ENCODE results near the gene ZSWIM3. TPM values are rescaled to one million over a fixed set of nuclear protein-coding genes. Genes with fewer than 3 reads are reported as not detected.

Gene ZSWIM3
- total RNA-seq, 1 experiment from 2014 or later, result 1.4 TPM

DNA sequence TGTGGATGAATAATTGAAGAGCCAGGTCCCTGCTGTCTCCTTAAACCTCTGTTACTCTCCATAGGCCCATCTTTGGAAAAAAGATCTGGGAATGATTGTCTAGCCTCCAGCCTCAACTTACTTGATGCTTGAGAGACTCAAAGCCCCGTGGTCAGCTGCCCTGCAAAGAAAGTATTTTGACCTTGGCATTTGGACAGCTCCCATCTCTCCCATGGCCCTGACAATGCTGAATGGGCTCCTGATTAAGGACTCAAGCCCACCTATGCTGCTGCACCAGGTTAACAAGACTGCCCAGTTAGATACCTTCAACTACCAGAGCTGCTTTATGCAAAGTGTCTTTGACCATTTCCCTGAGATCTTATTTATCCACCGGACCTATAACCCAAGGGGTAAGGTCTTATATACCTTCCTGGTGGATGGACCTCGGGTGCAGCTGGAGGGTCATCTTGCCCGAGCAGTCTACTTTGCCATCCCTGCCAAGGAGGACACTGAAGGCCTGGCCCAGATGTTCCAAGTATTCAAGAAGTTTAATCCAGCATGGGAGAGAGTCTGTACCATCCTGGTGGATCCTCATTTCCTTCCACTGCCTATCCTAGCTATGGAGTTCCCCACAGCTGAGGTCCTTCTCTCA is 25.2 kb downstream of the ZSWIM3 start:
- no peaks in the 10 kb centered on the region for H3K9me3 Mint-ChIP-seq (ENCODE audit: unreplicated experiment)
- intact Hi-C loops (cut with micrococcal nuclease), result loop anchor here (10.0 kb wide), 1 partner anchor 48 kb away; the partner anchor contains the start of gene SNX21
- no peak for DNase-seq (ENCODE audit: unreplicated experiment)
- peaks cover 21% of the 10 kb centered on the region for H3K4me1 Mint-ChIP-seq (ENCODE audit: insufficient read depth, unreplicated experiment)
- CTCF ChIA-PET, result interaction anchor here (0.6 to 3.0 kb wide), 8 partner anchors 9 to 105 kb away, joined by 3 to 15 read pairs (median 5); partner anchors contain the start of genes CTSA and NEURL2
- no peak overlapping the region for H3K27ac Mint-ChIP-seq (ENCODE audit: low read depth, unreplicated experiment)
- H3K36me3 Mint-ChIP-seq (ENCODE audit: insufficient read depth, unreplicated experiment), result peaks cover 11% of the 10 kb centered on the region
- H3K27me3 Mint-ChIP-seq (ENCODE audit: insufficient read depth, unreplicated experiment), result no peaks in the 10 kb centered on the region
- POLR2A ChIA-PET, result interaction anchor here (1.3 to 4.8 kb wide), 8 partner anchors 9 to 83 kb away, joined by 3 to 74 read pairs (median 27); partner anchors contain the start of genes ACOT8, CTSA, NEURL2 and PCIF1
- TF ChIP-seq, protein P1, sequence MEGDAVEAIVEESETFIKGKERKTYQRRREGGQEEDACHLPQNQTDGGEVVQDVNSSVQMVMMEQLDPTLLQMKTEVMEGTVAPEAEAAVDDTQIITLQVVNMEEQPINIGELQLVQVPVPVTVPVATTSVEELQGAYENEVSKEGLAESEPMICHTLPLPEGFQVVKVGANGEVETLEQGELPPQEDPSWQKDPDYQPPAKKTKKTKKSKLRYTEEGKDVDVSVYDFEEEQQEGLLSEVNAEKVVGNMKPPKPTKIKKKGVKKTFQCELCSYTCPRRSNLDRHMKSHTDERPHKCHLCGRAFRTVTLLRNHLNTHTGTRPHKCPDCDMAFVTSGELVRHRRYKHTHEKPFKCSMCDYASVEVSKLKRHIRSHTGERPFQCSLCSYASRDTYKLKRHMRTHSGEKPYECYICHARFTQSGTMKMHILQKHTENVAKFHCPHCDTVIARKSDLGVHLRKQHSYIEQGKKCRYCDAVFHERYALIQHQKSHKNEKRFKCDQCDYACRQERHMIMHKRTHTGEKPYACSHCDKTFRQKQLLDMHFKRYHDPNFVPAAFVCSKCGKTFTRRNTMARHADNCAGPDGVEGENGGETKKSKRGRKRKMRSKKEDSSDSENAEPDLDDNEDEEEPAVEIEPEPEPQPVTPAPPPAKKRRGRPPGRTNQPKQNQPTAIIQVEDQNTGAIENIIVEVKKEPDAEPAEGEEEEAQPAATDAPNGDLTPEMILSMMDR (IDR thresholded peaks at IDR 0.05; ENCODE audit: unreplicated experiment), result no peak
- H3K4me3 Mint-ChIP-seq (ENCODE audit: unreplicated experiment), result peak overlapping the region; percentile 97
- BruUV-seq (replicated peaks), result no TSS peak

DNA sequence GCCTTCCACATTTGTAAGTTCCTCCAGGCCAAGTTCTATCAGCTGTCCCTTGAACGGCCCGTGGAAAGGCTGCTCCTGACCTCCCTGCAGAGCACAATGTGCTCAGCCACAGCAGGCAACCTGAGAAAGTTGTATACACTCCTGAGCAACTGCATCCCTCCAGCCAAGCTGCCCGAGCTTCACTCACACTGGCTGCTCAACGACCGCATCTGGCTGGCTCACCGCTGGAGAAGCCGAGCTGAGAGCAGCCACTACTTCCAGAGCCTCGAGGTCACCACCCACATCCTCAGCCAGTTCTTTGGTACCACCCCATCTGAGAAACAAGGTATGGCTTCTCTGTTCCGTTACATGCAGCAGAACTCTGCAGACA is 25.7 kb downstream of the ZSWIM3 start:
- ChIA-PET CTCF (interaction anchor here (1.0 to 2.7 kb wide), 5 partner anchors 16 to 104 kb away, joined by 3 to 12 read pairs (median 4); no protein-coding TSS in a partner anchor), POLR2A (interaction anchor here (3.2 to 4.8 kb wide), 4 partner anchors 9 to 52 kb away, joined by 27 to 74 read pairs (median 40); partner anchors contain the start of genes ACOT8, CTSA, NEURL2 and PCIF1)
- Mint-ChIP-seq H3K4me3 (ENCODE audit: unreplicated experiment) (no peak overlapping the region), H3K27ac (ENCODE audit: low read depth, unreplicated experiment) (no peak overlapping the region), H3K36me3 (ENCODE audit: insufficient read depth, unreplicated experiment) (peaks cover 11% of the 10 kb centered on the region), H3K9me3 (ENCODE audit: unreplicated experiment) (no peaks in the 10 kb centered on the region), H3K4me1 (ENCODE audit: insufficient read depth, unreplicated experiment) (peaks cover 21% of the 10 kb centered on the region), H3K27me3 (ENCODE audit: insufficient read depth, unreplicated experiment) (no peaks in the 10 kb centered on the region)
- TF ChIP-seq, protein P1 (IDR thresholded peaks at IDR 0.05; ENCODE audit: unreplicated experiment), result no peak
- intact Hi-C loops (cut with micrococcal nuclease), result loop anchor here (10.0 kb wide), 1 partner anchor 48 kb away; the partner anchor contains the start of gene SNX21
- DNase-seq (ENCODE audit: unreplicated experiment), result no peak
- no TSS peak for BruUV-seq (replicated peaks)

DNA sequence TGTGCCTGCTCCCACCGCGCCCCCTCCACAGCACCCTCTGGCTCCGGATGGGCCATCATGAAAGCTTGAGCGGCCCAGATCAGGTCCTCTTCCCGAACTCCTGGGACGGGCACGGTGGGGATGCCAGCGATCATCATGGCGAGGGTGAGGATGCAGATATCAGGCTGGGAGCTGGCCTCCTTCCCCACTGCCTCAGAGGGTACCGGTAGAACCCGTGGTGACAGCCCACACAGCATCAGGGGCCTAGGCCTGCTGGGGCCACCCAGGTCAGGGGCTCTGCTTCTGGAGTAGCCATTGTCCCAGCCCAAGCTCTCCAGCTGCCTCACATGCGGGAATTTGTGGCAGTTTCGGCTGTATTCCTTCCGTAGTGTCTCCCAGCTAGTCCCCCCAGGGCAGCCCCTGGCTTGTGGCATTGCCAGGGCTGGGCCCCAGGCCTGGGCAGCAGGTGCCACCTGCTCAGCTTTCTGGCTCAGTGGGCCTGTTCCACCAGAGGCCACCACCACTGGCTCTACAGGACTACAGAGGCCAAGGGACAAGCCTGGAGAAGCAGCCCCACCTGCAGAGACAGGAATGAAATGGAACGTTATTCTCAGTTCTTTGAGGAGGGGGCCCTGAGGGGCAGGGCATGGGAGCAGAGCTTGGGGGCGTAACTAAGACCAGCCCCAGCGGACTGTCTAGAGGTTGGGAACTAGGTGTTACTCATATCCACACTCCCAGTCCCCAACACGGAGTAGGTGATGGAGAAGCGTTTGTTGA is 29.4 kb downstream of the ZSWIM3 start:
- H3K9me3 Mint-ChIP-seq (ENCODE audit: unreplicated experiment), result no peaks in the 10 kb centered on the region
- peaks cover 13% of the 10 kb centered on the region for H3K4me1 Mint-ChIP-seq (ENCODE audit: insufficient read depth, unreplicated experiment)
- ChIA-PET CTCF (no interaction called here), POLR2A (interaction anchor here (0.8 to 6.0 kb wide), 2 partner anchors 30 to 63 kb away, joined by 3 to 24 read pairs; partner anchors contain the start of genes ACOT8 and ZSWIM3)
- TF ChIP-seq, protein P1 (IDR thresholded peaks at IDR 0.05; ENCODE audit: unreplicated experiment), result no peak
- peaks cover 11% of the 10 kb centered on the region for H3K36me3 Mint-ChIP-seq (ENCODE audit: insufficient read depth, unreplicated experiment)
- peak overlapping the region; percentile 42 for H3K27ac Mint-ChIP-seq (ENCODE audit: low read depth, unreplicated experiment)
- BruUV-seq (replicated peaks), result no TSS peak
- no peak for DNase-seq (ENCODE audit: unreplicated experiment)
- no peaks in the 10 kb centered on the region for H3K27me3 Mint-ChIP-seq (ENCODE audit: insufficient read depth, unreplicated experiment)
- H3K4me3 Mint-ChIP-seq (ENCODE audit: unreplicated experiment), result no peak overlapping the region
- intact Hi-C loops (cut with micrococcal nuclease), result loop anchor here (10.0 kb wide), 1 partner anchor 52 kb away; the partner anchor contains the start of gene SNX21

DNA sequence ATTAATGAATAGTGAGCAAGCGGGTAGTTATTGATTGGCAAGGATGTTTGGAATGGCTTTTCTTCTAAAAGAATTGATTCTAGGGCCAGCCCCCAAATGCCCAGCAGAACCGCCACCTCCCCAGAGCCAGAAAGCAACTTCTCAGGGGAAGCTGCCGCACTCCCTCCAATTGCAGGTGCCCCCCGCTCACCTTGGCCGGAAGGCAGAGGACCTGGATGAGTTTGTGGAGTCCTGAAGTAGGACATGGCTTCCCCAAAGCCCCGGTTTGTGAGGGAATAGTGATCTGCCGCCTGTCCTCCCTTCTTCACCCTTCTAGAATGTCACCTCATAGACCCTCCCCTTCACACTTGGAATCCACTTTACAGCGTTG is 29.9 kb downstream of the ZSWIM3 start, which contains the start of gene SPATA25:
TSS of gene SPATA25 (minus strand) at position 277 of the 370 bp plus-strand sequence. CDS start at position 245, 32 bp downstream.
- Mint-ChIP-seq H3K4me3 (ENCODE audit: unreplicated experiment) (no peak within 1 kb of the TSS), H3K9me3 (ENCODE audit: unreplicated experiment) (no peaks in the 10 kb centered on the region), H3K27me3 (ENCODE audit: insufficient read depth, unreplicated experiment) (no peaks in the 10 kb centered on the region), H3K36me3 (ENCODE audit: insufficient read depth, unreplicated experiment) (peaks cover 11% of the 10 kb centered on the region), H3K27ac (ENCODE audit: low read depth, unreplicated experiment) (peak within 1 kb of the TSS; percentile 42), H3K4me1 (ENCODE audit: insufficient read depth, unreplicated experiment) (peaks cover 13% of the 10 kb centered on the region)
- CTCF ChIA-PET, result no interaction called here
- DNase-seq (ENCODE audit: unreplicated experiment), result no peak
- POLR2A ChIA-PET, result interaction anchor here (6.0 kb wide), 1 partner anchor 30 kb away, joined by 24 read pairs; the partner anchor contains the start of genes ACOT8 and ZSWIM3
- intact Hi-C loops (cut with micrococcal nuclease), result loop anchor here (10.0 kb wide), 1 partner anchor 53 kb away; the partner anchor contains the start of gene SNX21
- BruUV-seq (replicated peaks), result no TSS peak
- TF ChIP-seq, protein P1 (IDR thresholded peaks at IDR 0.05; ENCODE audit: unreplicated experiment), result no peak
